Measurements from ENCODE around the gene CCDC91.
A peak's percentile ranks its signal among the peaks of the same experiment; 100 is the strongest.

Gene CCDC91

GRCh38 chr12:28512876-28513275 is 322.6 kb downstream of the CCDC91 start:
- no peak for DNase-seq (ENCODE audit: extremely low read depth, low read depth)
- H3K4me3 ChIP-seq (replicated peaks; ENCODE audit: low read depth, low read length): no peak overlapping the region
- TF ChIP-seq CTCF (IDR thresholded peaks at IDR 0.05; ENCODE audit: low read depth, low read length, missing control alignments): no peak

GRCh38 chr12:28513983-28514382 is 323.7 kb downstream of the CCDC91 start:
- DNase-seq (ENCODE audit: extremely low read depth, low read depth): no peak
- no peak overlapping the region for H3K4me3 ChIP-seq (replicated peaks; ENCODE audit: low read depth, low read length)
- TF ChIP-seq CTCF (IDR thresholded peaks at IDR 0.05; ENCODE audit: low read depth, low read length, missing control alignments): no peak

GRCh38 chr12:28517101-28517500 is 326.8 kb downstream of the CCDC91 start:
- H3K4me3 ChIP-seq (replicated peaks; ENCODE audit: low read depth, low read length): no peak overlapping the region
- no peak for TF ChIP-seq CTCF (IDR thresholded peaks at IDR 0.05; ENCODE audit: low read depth, low read length, missing control alignments)
- no peak for DNase-seq (ENCODE audit: extremely low read depth, low read depth)

- TF ChIP-seq CTCF (IDR thresholded peaks at IDR 0.05; ENCODE audit: low read depth, low read length, missing control alignments): no peak
- no peak overlapping the region for H3K4me3 ChIP-seq (replicated peaks; ENCODE audit: low read depth, low read length)
- DNase-seq (ENCODE audit: extremely low read depth, low read depth): no peak
These were observed 337.5 kb downstream of the CCDC91 start for GRCh38 chr12:28527631-28528249.

GRCh38 chr12:28535216-28535615 is 345.0 kb downstream of the CCDC91 start:
- peak; percentile 40 for DNase-seq (ENCODE audit: extremely low read depth, low read depth)
- no peak for TF ChIP-seq CTCF (IDR thresholded peaks at IDR 0.05; ENCODE audit: low read depth, low read length, missing control alignments)
- H3K4me3 ChIP-seq (replicated peaks; ENCODE audit: low read depth, low read length): no peak overlapping the region

- no peak overlapping the region for H3K4me3 ChIP-seq (replicated peaks; ENCODE audit: low read depth, low read length)
- no peak for TF ChIP-seq CTCF (IDR thresholded peaks at IDR 0.05; ENCODE audit: low read depth, low read length, missing control alignments)
These were observed 345.8 kb downstream of the CCDC91 start for GRCh38 chr12:28536088-28536487.

GRCh38 chr12:28537474-28537873 is 347.2 kb downstream of the CCDC91 start:
- TF ChIP-seq CTCF (IDR thresholded peaks at IDR 0.05; ENCODE audit: low read depth, low read length, missing control alignments): no peak
- H3K4me3 ChIP-seq (replicated peaks; ENCODE audit: low read depth, low read length): no peak overlapping the region
- DNase-seq (ENCODE audit: extremely low read depth, low read depth): no peak

More at GRCh38 chr12:28536088-28536487, 345.8 kb downstream of the CCDC91 start:
- DNase-seq (ENCODE audit: extremely low read depth, low read depth): no peak
